Uterine smooth muscle cell (primary cell): ENCODE measurements around the gene GIGYF1. TPM values are rescaled to one million over a fixed set of nuclear protein-coding genes. Genes with fewer than 3 reads are reported as not detected.

Experiments
- total RNA-seq: library from RNA; depleted of rRNA; stranded (reverse); fragments of >200 nt; gene quantifications from 2 replicates; pipeline ENCODE4 v1.2.3, GENCODE V29; 2014

GIGYF1 gene, protein sequence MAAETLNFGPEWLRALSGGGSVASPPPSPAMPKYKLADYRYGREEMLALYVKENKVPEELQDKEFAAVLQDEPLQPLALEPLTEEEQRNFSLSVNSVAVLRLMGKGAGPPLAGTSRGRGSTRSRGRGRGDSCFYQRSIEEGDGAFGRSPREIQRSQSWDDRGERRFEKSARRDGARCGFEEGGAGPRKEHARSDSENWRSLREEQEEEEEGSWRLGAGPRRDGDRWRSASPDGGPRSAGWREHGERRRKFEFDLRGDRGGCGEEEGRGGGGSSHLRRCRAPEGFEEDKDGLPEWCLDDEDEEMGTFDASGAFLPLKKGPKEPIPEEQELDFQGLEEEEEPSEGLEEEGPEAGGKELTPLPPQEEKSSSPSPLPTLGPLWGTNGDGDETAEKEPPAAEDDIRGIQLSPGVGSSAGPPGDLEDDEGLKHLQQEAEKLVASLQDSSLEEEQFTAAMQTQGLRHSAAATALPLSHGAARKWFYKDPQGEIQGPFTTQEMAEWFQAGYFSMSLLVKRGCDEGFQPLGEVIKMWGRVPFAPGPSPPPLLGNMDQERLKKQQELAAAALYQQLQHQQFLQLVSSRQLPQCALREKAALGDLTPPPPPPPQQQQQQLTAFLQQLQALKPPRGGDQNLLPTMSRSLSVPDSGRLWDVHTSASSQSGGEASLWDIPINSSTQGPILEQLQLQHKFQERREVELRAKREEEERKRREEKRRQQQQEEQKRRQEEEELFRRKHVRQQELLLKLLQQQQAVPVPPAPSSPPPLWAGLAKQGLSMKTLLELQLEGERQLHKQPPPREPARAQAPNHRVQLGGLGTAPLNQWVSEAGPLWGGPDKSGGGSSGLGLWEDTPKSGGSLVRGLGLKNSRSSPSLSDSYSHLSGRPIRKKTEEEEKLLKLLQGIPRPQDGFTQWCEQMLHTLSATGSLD (N-terminal part only)
- total RNA-seq = 23.5 and 32.0 TPM in 2 replicates

DNA sequence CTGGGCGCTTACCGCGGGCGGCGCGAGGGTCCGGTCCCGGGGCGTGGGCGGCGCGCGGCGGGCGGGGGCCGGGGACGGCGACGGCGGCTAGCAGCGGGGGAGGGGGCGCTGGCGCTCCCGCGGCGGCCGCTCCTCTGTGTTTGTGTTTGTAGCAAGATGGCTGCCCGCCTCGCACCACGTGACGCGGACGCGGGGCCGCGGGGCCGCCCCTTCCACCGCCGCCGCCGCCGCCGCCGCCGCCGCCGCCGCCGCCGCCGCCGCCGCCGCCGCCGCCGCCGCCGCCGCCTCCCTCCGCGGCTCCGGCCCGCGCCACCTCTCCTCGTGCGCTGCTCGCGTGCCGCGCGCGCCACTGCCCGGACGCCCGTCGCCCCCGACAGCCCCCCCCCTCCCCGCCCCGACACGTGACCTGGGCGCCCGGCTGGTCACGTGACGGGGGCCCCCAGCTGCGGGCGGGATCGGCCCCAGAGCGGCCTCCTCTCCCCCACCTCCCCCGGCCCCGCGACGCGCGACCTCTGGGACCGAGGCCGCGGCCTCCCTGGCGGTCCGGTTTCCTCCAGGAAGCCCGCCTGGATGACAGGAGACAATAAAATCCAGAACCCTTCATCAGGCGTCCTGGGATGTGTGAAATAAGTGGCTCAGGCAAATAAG, at the start of gene GIGYF1:
Gene GIGYF1 (minus strand): TSS at position 153 of the 648 bp plus-strand sequence. CDS start 6,012 bp downstream, outside the sequence.

GRCh38 chr7:100720279-100720670, 26.2 kb upstream of the GIGYF1 start, which contains the start of gene EPO:
Gene EPO (plus strand): TSS chr7:100720468. CDS start chr7:100720981, 513 bp downstream.

GRCh38 chr7:100705753-100706671, 12.0 kb upstream of the GIGYF1 start, which contains the start of gene POP7:
Gene POP7 (plus strand): TSS chr7:100706121. CDS start chr7:100706831, 710 bp downstream.

DNA sequence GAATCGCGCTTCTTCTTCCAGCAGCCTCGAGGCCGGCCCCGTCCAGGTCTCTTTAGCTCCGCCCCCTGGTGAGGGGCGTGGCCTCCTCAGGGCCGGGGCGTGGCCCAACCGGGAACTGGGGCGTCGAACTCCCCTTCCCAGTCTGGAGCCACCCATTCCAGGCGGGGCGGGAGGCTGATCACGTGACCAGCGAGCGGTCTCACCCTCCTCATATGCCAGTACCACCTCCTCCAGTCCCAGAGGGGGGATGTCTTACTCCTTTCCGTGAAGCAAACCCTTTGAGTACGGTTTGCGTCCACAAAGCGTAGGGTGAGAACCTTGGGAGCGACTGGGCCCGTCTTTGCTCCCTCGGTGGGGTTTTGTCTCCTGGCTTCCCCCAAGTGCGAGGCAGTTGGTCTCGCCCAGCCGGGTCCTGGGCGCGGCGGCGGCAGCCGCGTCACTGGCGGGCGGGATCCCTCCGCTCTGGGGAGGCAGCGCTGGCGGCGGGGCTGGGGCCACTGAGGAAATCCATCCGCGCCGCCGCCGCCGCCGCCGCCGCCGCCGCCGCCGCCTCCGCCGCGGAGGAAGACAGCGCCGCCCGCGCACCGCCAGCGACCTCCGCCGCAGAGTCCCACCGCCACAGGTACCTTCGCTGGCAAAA, 20.6 kb downstream of the GIGYF1 start, which contains the start of gene GNB2:
Gene GNB2 (plus strand): TSS at position 439 of the 640 bp plus-strand sequence. CDS start 2,526 bp downstream, outside the sequence.

GRCh38 chr7:100655908-100656674, 38.0 kb downstream of the GIGYF1 start, which contains the start of gene ACTL6B:
Gene ACTL6B (minus strand): TSS chr7:100656448. CDS start chr7:100656354, 94 bp downstream.

DNA sequence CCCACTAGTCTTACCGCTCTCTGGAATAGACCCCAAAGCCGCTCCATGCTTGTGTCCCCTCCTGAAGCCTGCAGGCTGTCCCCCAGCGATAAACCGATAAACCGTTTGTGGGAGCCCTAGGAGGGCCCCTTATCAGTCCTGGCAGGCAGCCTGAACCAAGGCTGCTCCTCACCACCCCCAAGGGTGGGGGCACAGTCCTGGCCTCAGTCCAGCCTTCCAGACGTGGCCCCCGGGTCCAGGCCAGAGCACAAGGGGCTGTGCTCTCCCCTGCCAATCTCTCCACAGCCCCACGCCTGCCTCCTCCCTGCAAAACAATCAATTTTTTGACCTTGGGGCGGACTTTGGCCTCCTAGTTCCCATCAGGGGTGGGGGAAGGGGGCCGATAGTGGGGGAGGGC, 52.6 kb downstream of the GIGYF1 start, which contains the start of gene TFR2:
Gene TFR2 (minus strand): TSS at position 90 of the 397 bp plus-strand sequence. CDS start 43 bp downstream, at position 47.

Other genes starting within 250 kb of the GIGYF1 start
- gene SPACDR, start 230.0 kb downstream of the GIGYF1 start, total RNA-seq = 0.37 TPM in 1 of 2 replicates, not detected in the other
- gene TSC22D4, start 215.0 kb downstream of the GIGYF1 start, total RNA-seq = 23.0 and 23.6 TPM in 2 replicates
- 1.2 and 2.5 TPM in 2 replicates for gene NYAP1, start 210.3 kb downstream of the GIGYF1 start, total RNA-seq
- 4.4 and 5.1 TPM in 2 replicates for gene AGFG2, start 155.0 kb downstream of the GIGYF1 start, total RNA-seq
- gene SAP25, start 120.3 kb downstream of the GIGYF1 start, total RNA-seq = not detected in 2 replicates
- gene LRCH4, start 108.1 kb downstream of the GIGYF1 start, total RNA-seq = 17.7 and 21.7 TPM in 2 replicates
- gene FBXO24, start 107.9 kb downstream of the GIGYF1 start, total RNA-seq = 0.55 and 1.4 TPM in 2 replicates
- 79.7 and 107 TPM in 2 replicates for gene PCOLCE, start 91.9 kb downstream of the GIGYF1 start, total RNA-seq
- gene MOSPD3, start 81.7 kb downstream of the GIGYF1 start, total RNA-seq = 3.5 and 5.6 TPM in 2 replicates
- 0.33 and 0.37 TPM in 2 replicates for gene TFR2, start 52.7 kb downstream of the GIGYF1 start, total RNA-seq
- gene ACTL6B, start 37.8 kb downstream of the GIGYF1 start, total RNA-seq = not detected in 2 replicates
- gene GNB2, start 20.5 kb downstream of the GIGYF1 start, total RNA-seq = 64.2 and 93.7 TPM in 2 replicates
- 33.4 and 51.5 TPM in 2 replicates for gene POP7, start 11.9 kb upstream of the GIGYF1 start, total RNA-seq
- gene EPO, start 26.2 kb upstream of the GIGYF1 start, total RNA-seq = not detected in 2 replicates
- not detected in 2 replicates for gene ZAN, start 39.3 kb upstream of the GIGYF1 start, total RNA-seq
- gene EPHB4, start 133.3 kb upstream of the GIGYF1 start, total RNA-seq = 37.1 and 46.9 TPM in 2 replicates
- gene SLC12A9, start 158.5 kb upstream of the GIGYF1 start, total RNA-seq = 10.8 and 13.5 TPM in 2 replicates
- gene TRIP6, start 173.1 kb upstream of the GIGYF1 start, total RNA-seq = 77.8 and 79.7 TPM in 2 replicates
- gene SRRT, start 180.9 kb upstream of the GIGYF1 start, total RNA-seq = 37.2 and 60.2 TPM in 2 replicates
- 7.2 and 9.9 TPM in 2 replicates for gene UFSP1, start 195.5 kb upstream of the GIGYF1 start, total RNA-seq
- 0.25 TPM in 1 of 2 replicates, not detected in the other for gene ACHE, start 201.6 kb upstream of the GIGYF1 start, total RNA-seq